ENCODE data around the gene MON2. TPM values are rescaled to one million over a fixed set of nuclear protein-coding genes. Genes with fewer than 3 reads are reported as not detected.

Gene MON2
- total RNA-seq, 1 experiment from 2014 or later, result 30.1 TPM

DNA sequence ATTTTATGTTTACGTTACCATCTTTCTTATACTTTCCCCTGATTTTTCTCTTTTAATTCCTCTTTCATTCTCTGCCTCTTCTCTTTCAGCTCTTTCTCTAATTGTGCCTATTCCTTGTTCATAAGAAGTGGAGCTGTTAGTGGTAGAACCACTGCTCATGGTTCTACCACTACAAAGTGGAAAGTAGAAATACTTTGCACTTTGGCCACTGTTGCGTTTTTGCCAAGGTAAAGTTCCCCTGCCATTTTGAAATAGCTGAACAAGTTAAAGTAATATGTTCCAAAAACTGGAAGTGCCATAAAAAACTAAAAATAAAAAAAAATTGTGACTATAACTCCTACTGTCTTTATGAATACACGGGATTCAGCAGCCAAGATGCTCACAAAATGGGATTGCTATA, 130.6 kb downstream of the MON2 start:
- no TSS peak for BruUV-seq (replicated peaks)
- ChIA-PET CTCF (no interaction called here), POLR2A (interaction anchor here (0.7 kb wide), 1 partner anchor 200 kb away, joined by 7 read pairs; no protein-coding TSS in a partner anchor)
- Histone ChIP-seq H3K4me3 (ENCODE audit: low read depth in 2 of 2, low read length in 2 of 2) (no peak overlapping the region), H3K36me3 (ENCODE audit: control insufficient read depth, insufficient read depth, low read length) (no peaks in the 10 kb centered on the region; the same call in 1 of the 2 replicates), H3K27ac (ENCODE audit: low read length) (no peak overlapping the region), H3K27me3 (ENCODE audit: control insufficient read depth, insufficient read depth, low read length) (no peaks in the 10 kb centered on the region), H3K4me1 (ENCODE audit: control insufficient read depth, insufficient read depth, low read length) (peaks cover 8% of the 10 kb centered on the region), H3K9me3 (ENCODE audit: control insufficient read depth, insufficient read depth, low read depth, low read length) (no peaks in the 10 kb centered on the region)
- ATAC-seq, result no peak
- TF ChIP-seq POLR2AphosphoS5 (IDR thresholded peaks at IDR 0.05; ENCODE audit: low read depth, low read length), result no peak
- TF ChIP-seq, protein P1, sequence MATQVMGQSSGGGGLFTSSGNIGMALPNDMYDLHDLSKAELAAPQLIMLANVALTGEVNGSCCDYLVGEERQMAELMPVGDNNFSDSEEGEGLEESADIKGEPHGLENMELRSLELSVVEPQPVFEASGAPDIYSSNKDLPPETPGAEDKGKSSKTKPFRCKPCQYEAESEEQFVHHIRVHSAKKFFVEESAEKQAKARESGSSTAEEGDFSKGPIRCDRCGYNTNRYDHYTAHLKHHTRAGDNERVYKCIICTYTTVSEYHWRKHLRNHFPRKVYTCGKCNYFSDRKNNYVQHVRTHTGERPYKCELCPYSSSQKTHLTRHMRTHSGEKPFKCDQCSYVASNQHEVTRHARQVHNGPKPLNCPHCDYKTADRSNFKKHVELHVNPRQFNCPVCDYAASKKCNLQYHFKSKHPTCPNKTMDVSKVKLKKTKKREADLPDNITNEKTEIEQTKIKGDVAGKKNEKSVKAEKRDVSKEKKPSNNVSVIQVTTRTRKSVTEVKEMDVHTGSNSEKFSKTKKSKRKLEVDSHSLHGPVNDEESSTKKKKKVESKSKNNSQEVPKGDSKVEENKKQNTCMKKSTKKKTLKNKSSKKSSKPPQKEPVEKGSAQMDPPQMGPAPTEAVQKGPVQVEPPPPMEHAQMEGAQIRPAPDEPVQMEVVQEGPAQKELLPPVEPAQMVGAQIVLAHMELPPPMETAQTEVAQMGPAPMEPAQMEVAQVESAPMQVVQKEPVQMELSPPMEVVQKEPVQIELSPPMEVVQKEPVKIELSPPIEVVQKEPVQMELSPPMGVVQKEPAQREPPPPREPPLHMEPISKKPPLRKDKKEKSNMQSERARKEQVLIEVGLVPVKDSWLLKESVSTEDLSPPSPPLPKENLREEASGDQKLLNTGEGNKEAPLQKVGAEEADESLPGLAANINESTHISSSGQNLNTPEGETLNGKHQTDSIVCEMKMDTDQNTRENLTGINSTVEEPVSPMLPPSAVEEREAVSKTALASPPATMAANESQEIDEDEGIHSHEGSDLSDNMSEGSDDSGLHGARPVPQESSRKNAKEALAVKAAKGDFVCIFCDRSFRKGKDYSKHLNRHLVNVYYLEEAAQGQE (IDR thresholded peaks at IDR 0.05; ENCODE audit: insufficient read depth in 1 of 2, low read depth in 2 of 2, low read length in 1 of 2), result no peak
- no peak for TF ChIP-seq TCF7L2 (IDR thresholded peaks at IDR 0.05; ENCODE audit: low read depth, low read length)
- no peak for TF ChIP-seq SIN3A (IDR thresholded peaks at IDR 0.05; ENCODE audit: borderline replicate concordance, insufficient read depth, low read depth, low read length)
- TF ChIP-seq, protein P2, sequence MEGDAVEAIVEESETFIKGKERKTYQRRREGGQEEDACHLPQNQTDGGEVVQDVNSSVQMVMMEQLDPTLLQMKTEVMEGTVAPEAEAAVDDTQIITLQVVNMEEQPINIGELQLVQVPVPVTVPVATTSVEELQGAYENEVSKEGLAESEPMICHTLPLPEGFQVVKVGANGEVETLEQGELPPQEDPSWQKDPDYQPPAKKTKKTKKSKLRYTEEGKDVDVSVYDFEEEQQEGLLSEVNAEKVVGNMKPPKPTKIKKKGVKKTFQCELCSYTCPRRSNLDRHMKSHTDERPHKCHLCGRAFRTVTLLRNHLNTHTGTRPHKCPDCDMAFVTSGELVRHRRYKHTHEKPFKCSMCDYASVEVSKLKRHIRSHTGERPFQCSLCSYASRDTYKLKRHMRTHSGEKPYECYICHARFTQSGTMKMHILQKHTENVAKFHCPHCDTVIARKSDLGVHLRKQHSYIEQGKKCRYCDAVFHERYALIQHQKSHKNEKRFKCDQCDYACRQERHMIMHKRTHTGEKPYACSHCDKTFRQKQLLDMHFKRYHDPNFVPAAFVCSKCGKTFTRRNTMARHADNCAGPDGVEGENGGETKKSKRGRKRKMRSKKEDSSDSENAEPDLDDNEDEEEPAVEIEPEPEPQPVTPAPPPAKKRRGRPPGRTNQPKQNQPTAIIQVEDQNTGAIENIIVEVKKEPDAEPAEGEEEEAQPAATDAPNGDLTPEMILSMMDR (IDR thresholded peaks at IDR 0.05), result no peak
- intact Hi-C loops (cut with micrococcal nuclease; ENCODE audit: unreplicated experiment), result no loop called here
- in situ Hi-C loops (cut with HindIII; ENCODE audit: low pct_unique_long_range_greater_than_20kb, low sequenced_read_pairs), result no loop called here
- DNase-seq (ENCODE audit: low read depth, low spot score), result no peak

DNA sequence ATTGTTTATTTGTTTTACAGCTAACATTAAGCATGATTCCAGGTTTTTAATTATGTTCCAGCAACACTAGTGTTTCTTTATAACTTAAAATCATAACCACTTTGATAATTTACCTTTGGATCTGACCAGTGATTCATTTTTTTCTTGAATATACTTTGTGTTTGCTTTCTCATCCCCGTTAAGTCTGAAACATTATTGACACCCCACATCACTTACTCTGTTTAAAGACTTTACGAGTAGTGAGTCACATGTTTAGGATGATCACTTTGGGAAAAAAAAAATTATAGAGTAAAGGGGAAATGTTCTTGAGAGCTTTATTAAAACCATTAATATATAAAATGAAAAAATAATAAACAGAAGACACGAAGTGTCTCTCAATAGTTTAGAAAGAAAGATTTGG, 132.2 kb downstream of the MON2 start:
- in situ Hi-C loops (cut with HindIII; ENCODE audit: low pct_unique_long_range_greater_than_20kb, low sequenced_read_pairs) (no loop called here), intact Hi-C loops (cut with micrococcal nuclease; ENCODE audit: unreplicated experiment) (no loop called here)
- Histone ChIP-seq H3K27ac (ENCODE audit: low read length) (no peak overlapping the region), H3K4me3 (ENCODE audit: low read depth in 2 of 2, low read length in 2 of 2) (no peak overlapping the region), H3K36me3 (ENCODE audit: control insufficient read depth, insufficient read depth, low read length) (no peaks in the 10 kb centered on the region), H3K27me3 (ENCODE audit: control insufficient read depth, insufficient read depth, low read length) (no peaks in the 10 kb centered on the region), H3K9me3 (ENCODE audit: control insufficient read depth, insufficient read depth, low read depth, low read length) (no peaks in the 10 kb centered on the region), H3K4me1 (ENCODE audit: control insufficient read depth, insufficient read depth, low read length) (peaks cover 8% of the 10 kb centered on the region)
- ChIA-PET POLR2A (no interaction called here), CTCF (no interaction called here)
- DNase-seq (ENCODE audit: low read depth, low spot score), result no peak
- ATAC-seq, result no peak
- BruUV-seq (replicated peaks), result no TSS peak
- TF ChIP-seq, protein P2 (IDR thresholded peaks at IDR 0.05), result no peak
- TF ChIP-seq POLR2AphosphoS5 (IDR thresholded peaks at IDR 0.05; ENCODE audit: low read depth, low read length) (no peak), TCF7L2 (IDR thresholded peaks at IDR 0.05; ENCODE audit: low read depth, low read length) (no peak), SIN3A (IDR thresholded peaks at IDR 0.05; ENCODE audit: borderline replicate concordance, insufficient read depth, low read depth, low read length) (no peak)
- TF ChIP-seq, protein P1 (IDR thresholded peaks at IDR 0.05; ENCODE audit: insufficient read depth in 1 of 2, low read depth in 2 of 2, low read length in 1 of 2), result no peak
